ENCODE measurements around the gene FLAD1. TPM values are rescaled to one million over a fixed set of nuclear protein-coding genes. Genes with fewer than 3 reads are reported as not detected.

FLAD1 gene
- total and polyA plus RNA-seq, 11 donors, result 19.4 to 50.7 (median 27.4) TPM

- WGBS, 4 donors, result 82 to 86% (median 84%) methylated on average over 11 to 15 of the region's 15 CpGs
- intact Hi-C loops (cut with DNase I), result no loop called here
- DNase-seq, result peak in 1 of 5 donors; percentile 7
- ATAC-seq, result no peak
- Histone ChIP-seq H3K4me3 (no peak overlapping the region), H3K27me3 (no peaks in the 10 kb centered on the region), H3K36me3 (peaks cover 0 to 46% (median 19%) of the 10 kb centered on the region in 9 donors), H3K9me3 (no peaks in the 10 kb centered on the region), H3K4me1 (peaks cover 0 to 40% (median 8%) of the 10 kb centered on the region in 12 donors), H3K27ac (peak overlapping the region in 7 of 12 donors; percentile 18 to 60 (median 40))
- TF ChIP-seq CTCF (IDR thresholded peaks at IDR 0.05), result no peak
- TF ChIP-seq POLR2A (IDR thresholded peaks at IDR 0.05), result no peak
These were observed 37.8 kb upstream of the FLAD1 start for GRCh38 chr1:154945160-154945961.

GRCh38 chr1:154945962-154946850 lies 36.9 kb upstream of the FLAD1 start:
- WGBS, 4 donors, result 74 to 87% (median 78%) methylated on average over 15 to 17 of the region's 17 CpGs
- Histone ChIP-seq H3K36me3 (peaks cover 0 to 54% (median 27%) of the 10 kb centered on the region in 9 donors), H3K4me3 (no peak overlapping the region), H3K4me1 (peaks cover 0 to 39% (median 8%) of the 10 kb centered on the region in 12 donors), H3K9me3 (no peaks in the 10 kb centered on the region), H3K27ac (peak overlapping the region in 1 of 12 donors; percentile 4), H3K27me3 (no peaks in the 10 kb centered on the region)
- ATAC-seq, result no peak
- TF ChIP-seq POLR2A (IDR thresholded peaks at IDR 0.05), result no peak
- TF ChIP-seq CTCF (IDR thresholded peaks at IDR 0.05), result no peak
- intact Hi-C loops (cut with DNase I), result no loop called here
- no peak for DNase-seq

- TF ChIP-seq CTCF (IDR thresholded peaks at IDR 0.05) (no peak), POLR2A (IDR thresholded peaks at IDR 0.05) (no peak)
- H3K36me3 ChIP-seq, result peaks cover 0 to 54% (median 28%) of the 10 kb centered on the region in 9 donors
- no peaks in the 10 kb centered on the region for H3K9me3 ChIP-seq
- H3K27ac ChIP-seq, result no peak overlapping the region
- H3K27me3 ChIP-seq, result no peaks in the 10 kb centered on the region
- no peak overlapping the region for H3K4me3 ChIP-seq
- 92 to 96% (median 94%) methylated on average over 11 of the region's 11 CpGs for WGBS, 4 donors
- intact Hi-C loops (cut with DNase I), result no loop called here
- no peak for DNase-seq
- ATAC-seq, result no peak
- peaks cover 0 to 32% (median 13%) of the 10 kb centered on the region in 12 donors for H3K4me1 ChIP-seq
These were observed 35.1 kb upstream of the FLAD1 start for GRCh38 chr1:154948079-154948478.

All from heart left ventricle (tissue), 16 donors.